CD4-positive, alpha-beta T cell treated with Interleukin-4 for 4 hours (primary cell): ENCODE measurements around the gene HACD2.
"Not testable (repeated sequence)": the region's sequence is repeated elsewhere in the genome, so short reads cannot be mapped to it uniquely, and the experiment has no call there.

Experiments used
- DNase-seq: peaks from one replicate; pipeline ENCODE4 v3.0.0-alpha.2; 2020

The HACD2 gene

GRCh38 chr3:123610331-123610730 is 25.5 kb upstream of the HACD2 start:
- DNase-seq: no peak

GRCh38 chr3:123609063-123609462 is 24.2 kb upstream of the HACD2 start:
- no peak for DNase-seq

GRCh38 chr3:123608263-123608937 is 23.5 kb upstream of the HACD2 start:
- no peak for DNase-seq

DNA sequence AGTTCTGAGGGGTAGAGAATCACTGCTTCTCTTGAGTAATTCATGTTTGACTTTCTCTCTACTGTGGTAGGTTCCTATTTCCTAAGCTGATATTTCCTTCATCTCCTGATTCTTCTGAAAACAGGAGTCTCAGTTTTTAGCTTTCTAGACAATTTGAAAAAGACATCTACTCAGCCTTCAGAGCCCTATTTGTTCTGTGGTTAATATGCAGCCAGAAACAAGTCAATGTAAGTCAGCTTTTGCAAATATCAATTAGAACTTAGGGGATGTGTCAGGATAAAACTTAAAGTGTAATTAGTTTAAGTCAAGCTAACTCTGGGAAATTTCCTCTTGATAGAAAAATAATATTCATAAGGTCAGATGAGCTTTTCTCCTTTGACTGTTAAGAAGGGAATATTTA is 21.7 kb upstream of the HACD2 start:
- no peak for DNase-seq

DNA sequence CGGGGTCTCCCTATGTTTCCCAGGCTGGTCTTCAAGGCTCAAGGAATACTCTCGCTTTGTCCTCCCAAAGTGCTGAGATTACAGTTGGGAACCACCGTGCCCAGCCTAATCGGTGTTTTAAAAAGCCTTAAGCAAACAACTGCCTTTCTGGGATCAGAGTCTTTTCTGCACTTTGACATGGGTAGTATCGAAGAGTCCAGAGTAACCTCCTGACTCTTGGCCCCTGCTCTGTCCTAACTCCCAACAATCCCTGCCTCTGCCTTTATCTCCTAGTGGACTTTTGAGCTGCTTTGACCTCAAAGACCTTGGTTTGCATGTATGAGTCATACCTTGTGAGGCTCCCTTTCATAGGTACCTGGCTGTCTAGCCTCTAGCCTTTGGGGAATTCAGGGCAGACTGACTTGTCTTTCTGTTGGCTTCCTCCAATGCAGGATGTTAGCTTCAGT is 21.0 kb upstream of the HACD2 start:
- DNase-seq: no peak

- DNase-seq: not testable (repeated sequence)
These were observed 18.3 kb upstream of the HACD2 start for GRCh38 chr3:123603153-123603552.

- no peak for DNase-seq
These were observed 17.5 kb upstream of the HACD2 start for GRCh38 chr3:123602325-123602724.

GRCh38 chr3:123600863-123601262 is 16.0 kb upstream of the HACD2 start:
- not testable (repeated sequence) for DNase-seq

DNA sequence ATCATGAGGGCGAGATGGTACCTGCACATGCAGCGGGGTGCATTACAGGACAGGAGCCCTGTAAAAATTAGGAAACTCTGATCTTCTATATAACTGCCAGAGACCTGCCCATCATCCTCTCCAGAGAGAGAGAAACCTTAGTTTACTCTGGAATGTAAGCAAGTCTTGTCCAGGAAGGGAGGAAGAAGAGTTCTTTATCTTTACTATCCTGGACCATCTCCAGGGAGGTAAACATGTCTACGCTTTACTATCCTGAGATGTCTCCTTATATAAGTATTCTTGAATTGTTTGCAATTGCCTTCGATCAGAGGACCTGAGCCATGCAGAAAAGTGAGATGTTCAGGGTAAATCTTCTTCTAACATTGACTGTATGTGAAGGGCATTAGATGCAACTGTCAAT is 12.7 kb upstream of the HACD2 start:
- DNase-seq: no peak

DNA sequence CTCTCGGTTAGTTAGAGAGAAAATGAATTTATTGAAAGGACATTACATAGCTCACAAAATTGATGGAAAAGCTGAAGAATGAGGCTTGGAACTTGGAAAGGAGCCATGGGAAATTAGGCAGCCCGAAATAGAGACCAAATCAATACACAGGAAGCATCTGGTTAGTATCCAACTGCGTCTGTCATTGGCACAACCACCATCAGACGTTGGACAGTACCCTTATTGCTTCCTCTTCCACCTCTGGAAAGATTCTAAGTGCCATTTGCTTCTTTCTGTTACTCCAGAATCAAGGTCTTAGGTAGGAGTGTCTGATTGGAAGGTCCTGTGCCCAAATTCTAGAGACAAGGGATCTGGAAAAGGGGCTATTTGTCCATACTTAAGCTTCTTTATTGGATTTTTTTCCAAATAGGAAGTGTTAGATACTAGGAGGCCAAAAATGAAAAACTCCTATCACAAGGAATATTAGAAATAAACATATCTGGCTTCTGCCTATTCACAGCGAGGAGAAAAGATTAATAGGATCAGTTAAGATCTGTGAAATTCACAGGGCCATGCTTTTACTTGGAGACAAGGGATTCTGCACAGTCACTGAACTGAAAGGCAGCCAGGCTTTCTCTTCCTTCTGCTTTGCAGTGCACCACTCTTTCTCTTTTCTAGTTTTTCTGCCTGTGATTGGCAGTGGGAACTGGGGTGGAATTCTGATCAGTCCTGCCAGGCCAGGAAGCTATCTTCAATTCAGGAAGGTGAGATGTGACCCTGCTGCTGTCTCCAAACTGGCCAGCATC is 10.7 kb upstream of the HACD2 start:
- DNase-seq: no peak

- DNase-seq: no peak
These were observed 8.5 kb upstream of the HACD2 start for GRCh38 chr3:123593381-123593780.

- DNase-seq: no peak
These were observed 6.0 kb upstream of the HACD2 start for GRCh38 chr3:123590685-123591450.

DNA sequence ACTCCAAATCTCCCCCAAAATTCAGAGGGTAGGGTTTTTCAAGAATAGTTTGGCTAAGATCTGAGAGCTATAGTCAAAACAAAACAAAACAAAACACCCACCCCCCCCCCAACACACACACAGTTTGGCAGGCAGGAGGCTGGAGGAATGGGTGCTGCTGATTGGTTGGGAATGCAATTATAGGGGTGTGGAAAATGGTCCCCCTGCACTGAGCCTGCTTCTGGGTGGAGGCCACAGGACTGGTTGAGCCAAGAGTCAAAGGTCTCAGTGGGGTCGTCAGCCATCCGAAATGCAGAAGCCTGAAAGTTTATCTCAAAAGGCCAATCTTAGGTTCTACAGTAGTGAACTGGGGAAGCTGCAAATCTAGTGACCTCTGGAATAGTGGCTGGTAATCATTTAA is 2.5 kb upstream of the HACD2 start:
- no peak for DNase-seq

- no peak for DNase-seq
These were observed 2.1 kb upstream of the HACD2 start for GRCh38 chr3:123586968-123587367.

DNA sequence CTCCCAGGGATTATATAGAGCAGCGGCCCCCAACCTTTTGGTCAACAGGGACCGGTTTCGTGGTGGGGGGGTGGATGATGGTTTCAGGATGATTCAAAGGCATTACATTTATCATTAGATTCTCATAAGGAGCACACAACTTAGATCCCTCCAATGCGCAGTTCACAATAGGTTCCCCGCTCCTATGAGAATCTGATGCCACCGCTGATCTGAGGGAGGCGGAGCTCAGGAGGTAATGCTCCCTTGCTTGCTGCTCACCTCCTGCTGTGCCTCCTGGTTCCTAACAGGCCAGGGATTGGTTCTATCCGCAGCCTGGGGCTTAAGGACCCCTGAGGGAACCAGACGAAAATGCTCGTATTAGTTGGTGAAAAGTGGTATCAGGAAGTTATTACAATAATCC is 1.3 kb upstream of the HACD2 start:
- DNase-seq: peak; percentile 23

- no peak for DNase-seq
These were observed 417 bp downstream of the HACD2 start for GRCh38 chr3:123584284-123584987.

- no peak for DNase-seq
These were observed 1.3 kb downstream of the HACD2 start for GRCh38 chr3:123583561-123583960.

DNA sequence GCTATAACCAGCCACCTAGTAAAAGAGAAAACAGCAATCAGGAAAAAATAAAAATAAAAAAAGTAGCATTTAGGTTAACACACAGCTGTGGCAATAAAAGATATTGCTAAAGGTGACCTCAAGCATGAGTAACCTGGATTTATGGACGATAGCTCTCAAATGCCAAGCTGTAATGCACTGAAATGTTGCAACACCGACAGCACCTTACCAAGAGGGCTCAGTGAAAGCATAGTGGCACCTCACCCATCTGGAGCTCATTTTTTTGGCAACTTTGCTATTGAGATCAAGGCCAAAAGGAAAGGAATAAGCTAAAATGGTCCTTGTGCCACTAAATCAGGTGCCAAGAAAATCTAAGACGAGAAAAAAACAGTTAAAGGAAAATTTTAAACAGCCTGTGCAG is 2.5 kb downstream of the HACD2 start:
- DNase-seq: no peak

DNA sequence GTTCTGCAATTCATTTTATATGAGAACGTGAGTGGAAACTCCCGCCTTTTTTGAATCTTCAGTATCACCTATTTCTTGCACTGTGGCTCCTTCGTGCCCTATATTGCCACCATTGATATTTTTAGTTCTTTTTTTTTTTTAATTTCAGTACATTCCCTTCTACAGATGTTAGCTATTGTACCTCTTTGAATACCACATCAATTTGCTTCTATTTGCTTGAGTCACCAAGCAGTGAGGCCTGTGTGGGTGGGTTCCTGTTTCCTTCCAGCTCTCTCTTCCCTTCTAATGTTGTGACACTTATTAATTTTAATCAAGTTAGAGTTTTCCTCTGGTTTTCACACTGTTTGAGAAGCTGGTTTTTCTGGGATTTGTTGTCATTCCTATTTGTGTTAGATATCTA is 8.7 kb downstream of the HACD2 start:
- DNase-seq: no peak

GRCh38 chr3:123571973-123572365 is 12.9 kb downstream of the HACD2 start:
- no peak for DNase-seq

DNA sequence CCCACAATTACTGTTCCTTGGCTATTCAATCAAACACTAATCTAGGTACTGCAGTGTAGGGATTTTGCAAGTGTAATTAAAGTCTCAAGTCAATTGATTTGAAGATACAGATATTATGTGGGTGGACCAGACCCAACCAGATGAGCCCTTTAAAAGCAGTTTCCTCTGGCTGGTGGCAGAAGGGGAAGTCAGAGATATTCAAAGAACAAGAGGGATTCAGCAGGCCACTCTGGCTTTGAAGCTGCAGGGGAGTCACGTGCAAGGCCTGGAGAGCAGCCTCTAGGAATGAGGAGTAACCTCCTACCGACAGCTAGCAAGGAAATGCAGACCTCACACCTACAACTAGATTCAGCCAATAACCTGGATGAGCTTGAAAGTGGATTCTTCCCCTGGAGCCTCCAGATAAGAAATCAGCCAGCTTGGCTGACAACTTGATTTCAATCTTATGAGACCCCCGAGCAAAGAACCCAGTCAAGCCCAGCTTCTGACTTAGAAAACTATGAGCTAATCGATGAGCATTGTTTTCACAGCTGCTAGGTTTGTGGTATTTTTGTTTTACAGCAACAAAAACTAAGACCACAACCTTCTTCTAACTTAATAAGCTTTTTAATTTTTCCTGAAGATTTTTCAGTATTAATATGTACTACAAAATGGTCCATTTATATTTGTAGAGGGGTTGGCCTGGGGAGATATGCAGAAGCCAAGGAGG is 13.4 kb downstream of the HACD2 start:
- DNase-seq: no peak

DNA sequence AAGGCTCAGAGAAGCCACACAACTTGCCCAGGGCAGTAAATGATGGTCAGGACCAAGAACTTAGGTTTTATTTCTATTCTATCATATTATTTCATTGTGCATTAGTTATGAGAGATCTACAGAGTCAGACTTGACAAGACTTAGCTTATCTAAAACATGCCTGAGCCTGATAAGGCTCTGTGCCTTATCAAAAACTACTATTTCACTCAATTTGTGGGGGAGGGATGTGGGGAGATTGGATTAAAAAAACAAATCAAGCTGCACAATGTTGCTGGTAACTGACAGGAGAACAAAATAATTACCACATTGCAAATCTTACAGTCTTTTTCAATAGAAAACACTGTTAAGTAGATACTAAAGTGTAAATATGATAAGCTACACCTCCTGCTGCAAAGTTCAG is 16.0 kb downstream of the HACD2 start:
- DNase-seq: no peak

DNA sequence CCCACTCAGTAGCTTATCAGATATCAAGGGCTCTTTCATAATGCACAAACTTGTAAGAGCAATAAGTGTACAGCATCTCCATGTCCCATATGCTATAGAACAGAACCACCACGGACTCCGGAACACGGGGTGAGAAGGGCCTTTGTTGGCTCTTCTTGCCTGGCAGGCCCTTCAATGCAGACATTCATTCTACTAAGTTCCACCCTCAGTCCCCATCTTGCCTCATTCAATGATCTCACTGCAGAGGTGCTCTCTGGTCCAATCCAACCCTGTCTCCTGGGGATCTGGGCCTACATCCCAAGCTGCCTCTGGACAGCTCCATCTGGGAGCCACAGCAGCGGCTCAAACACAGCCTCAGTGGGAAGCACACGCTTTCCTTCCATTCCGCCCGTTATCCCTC is 16.8 kb downstream of the HACD2 start:
- DNase-seq: no peak
